ENCODE data around the gene SLC13A2.

SLC13A2 gene

DNA sequence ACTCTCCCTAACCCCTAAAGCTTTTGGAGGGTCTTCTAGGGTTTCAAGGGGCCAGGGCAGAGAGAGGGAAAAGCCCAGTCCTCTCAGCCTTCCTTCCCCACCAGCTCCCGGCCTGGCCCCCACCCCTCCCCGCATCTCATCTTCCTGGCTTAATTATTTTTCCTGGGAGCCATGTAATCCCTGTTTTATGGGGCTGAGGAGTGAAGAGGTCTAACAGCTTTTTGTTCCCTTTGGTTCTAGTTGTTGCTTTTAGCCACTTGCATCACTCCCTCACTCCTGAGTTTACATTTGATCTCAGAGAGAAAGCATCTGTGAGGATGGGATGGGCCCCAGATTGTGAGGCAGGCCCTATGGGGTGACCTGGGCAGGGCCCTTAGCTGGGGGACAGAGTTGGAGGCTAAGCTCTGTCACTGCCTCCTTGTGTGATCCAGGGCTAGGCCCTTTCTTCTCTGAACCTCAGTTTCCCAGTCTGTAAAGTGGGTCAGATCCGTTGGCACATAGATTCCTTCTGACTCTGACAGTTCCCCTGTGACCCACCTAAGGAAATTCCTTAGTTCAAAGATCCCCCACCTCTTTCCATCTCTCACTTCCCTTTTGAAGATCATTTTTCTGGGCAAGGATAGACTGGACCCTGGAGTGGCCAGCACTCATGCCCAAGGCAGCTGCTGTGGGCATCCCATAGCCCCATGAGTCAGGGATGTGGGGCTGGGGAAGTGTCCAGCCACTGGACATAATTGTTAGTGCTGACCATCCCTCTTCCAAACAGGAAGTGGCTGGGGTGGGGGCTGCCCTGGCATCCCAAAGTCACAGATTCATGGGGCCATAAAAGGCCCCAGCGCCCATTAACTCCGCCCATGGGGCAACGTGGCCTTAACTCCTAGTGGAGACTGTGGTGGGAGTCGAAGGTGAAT is 58.9 kb downstream of the SLC13A2 start:
- in situ Hi-C loops (cut with HindIII; ENCODE audit: low sequenced_read_pairs) = no loop called here

GRCh38 chr17:28533091-28533807 is 59.8 kb downstream of the SLC13A2 start:
- in situ Hi-C loops (cut with HindIII; ENCODE audit: low sequenced_read_pairs) = no loop called here

DNA sequence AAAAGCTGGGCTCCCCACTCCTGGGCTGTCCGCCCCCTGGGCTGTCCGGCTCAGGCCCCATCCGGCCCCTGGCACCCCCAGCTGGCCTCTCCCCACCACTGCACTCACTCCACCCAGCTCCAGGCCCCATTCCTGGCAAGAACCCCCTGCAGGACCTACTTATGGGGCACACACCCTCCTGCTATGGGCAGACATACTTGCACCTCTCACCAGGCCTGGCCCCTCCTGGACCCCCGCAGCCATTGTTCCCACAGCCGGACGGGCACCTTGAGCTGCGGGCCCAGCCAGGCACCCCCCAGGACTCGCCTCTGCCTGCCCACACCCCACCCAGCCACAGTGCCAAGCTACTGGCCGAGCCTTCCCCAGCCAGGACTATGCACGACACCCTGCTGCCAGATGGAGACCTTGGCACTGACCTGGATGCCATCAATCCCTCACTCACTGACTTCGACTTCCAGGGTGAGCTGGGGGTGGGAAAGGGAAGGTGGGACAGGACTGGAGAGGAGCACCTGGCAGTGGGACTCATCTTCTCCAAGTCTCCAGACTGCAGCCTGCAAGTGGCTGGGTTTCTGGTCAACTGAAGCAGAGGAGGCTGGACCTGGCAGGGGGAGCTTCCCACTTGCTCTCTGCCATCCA is 61.4 kb downstream of the SLC13A2 start:
- in situ Hi-C loops (cut with HindIII; ENCODE audit: low sequenced_read_pairs) = no loop called here

- in situ Hi-C loops (cut with HindIII; ENCODE audit: low sequenced_read_pairs) = no loop called here
These were observed 63.2 kb downstream of the SLC13A2 start for GRCh38 chr17:28536532-28537218.

GRCh38 chr17:28537219-28537610 is 63.8 kb downstream of the SLC13A2 start:
- in situ Hi-C loops (cut with HindIII; ENCODE audit: low sequenced_read_pairs) = no loop called here

DNA sequence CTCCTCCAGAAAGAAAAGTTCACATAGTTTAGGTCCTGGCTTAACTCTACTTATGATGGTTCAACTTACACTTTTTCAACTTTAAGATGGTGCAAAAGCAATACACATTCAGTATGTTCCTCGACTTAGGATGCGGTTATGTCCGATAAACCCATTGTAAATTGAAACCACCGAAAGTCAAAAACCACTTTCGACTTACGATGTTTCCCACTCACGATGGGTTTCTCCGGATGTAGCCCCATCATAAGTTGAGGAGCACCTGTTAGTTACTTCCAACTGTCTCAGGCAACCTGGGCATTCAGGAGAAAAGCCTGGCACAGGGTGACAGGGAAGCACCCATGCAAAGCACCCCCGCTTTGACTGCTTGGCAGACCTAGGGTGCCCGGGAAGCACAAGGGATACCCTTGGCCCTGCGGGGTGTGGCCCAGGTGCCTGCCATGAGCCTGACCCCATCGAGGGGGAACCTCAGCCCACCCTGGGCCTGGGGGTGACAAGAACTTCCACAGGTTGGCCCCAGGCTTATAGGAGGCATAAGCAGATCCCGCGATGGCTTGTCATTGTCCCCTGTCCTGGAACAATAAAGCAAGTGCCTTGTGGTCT is 65.0 kb downstream of the SLC13A2 start:
- in situ Hi-C loops (cut with HindIII; ENCODE audit: low sequenced_read_pairs) = no loop called here

GRCh38 chr17:28540231-28540630 is 66.8 kb downstream of the SLC13A2 start:
- in situ Hi-C loops (cut with HindIII; ENCODE audit: low sequenced_read_pairs) = no loop called here

DNA sequence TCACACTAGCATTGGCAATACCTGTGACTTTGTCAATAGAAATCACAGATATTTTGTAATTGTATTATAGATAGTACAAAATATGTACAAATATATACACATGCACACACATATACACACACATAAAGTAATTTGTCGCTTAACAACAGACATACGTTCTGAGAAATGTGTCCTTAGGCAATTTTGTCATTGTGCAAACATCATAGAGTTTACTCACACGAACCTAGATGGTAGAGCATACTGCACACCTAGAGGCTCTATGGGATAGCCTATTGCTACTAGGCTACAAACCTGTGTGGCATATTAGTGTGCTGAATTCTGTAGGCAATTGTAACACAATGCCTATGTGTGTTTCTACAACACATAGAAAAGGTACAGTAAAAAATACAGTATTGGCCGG is 68.0 kb downstream of the SLC13A2 start:
- in situ Hi-C loops (cut with HindIII; ENCODE audit: low sequenced_read_pairs) = no loop called here

GRCh38 chr17:28544402-28545140 is 71.1 kb downstream of the SLC13A2 start:
- in situ Hi-C loops (cut with HindIII; ENCODE audit: low sequenced_read_pairs) = loop anchor here (5.0 kb wide), 1 partner anchor 32 kb away; no protein-coding TSS in a partner anchor

GRCh38 chr17:28545141-28545503 is 71.7 kb downstream of the SLC13A2 start:
- in situ Hi-C loops (cut with HindIII; ENCODE audit: low sequenced_read_pairs) = loop anchor here (5.0 kb wide), 1 partner anchor 33 kb away; no protein-coding TSS in a partner anchor

- in situ Hi-C loops (cut with HindIII; ENCODE audit: low sequenced_read_pairs) = loop anchor here (5.0 kb wide), 1 partner anchor 34 kb away; no protein-coding TSS in a partner anchor
These were observed 72.5 kb downstream of the SLC13A2 start for GRCh38 chr17:28545787-28546415.

DNA sequence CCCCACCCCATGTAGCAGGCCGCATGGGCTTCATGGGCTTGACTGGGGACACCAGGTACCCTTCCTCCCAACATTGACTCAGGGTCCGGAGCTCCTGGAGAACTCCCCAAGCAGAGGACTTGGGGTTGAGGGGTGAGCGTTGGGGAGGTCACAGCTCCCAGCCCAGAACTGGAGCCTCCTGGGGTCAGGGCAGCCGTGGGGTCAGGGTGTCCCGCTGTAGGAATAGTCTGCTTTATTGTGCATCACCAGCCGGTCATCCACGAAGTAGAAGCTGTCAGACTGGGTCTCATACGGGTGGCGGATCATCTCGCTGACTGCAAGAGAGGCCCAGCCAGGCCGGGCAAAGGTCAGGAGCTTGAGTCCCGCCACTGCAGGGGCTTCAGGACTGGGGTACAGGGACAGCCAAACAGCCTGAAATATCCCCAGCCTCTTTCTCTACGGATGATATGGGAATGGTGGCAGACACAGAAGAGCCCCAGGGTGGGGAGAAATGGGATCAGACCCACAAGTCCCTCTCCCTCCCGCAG is 73.7 kb downstream of the SLC13A2 start:
- in situ Hi-C loops (cut with HindIII; ENCODE audit: low sequenced_read_pairs) = loop anchor here (5.0 kb wide), 1 partner anchor 35 kb away; no protein-coding TSS in a partner anchor

All from endothelial cell of hepatic sinusoid (primary cell).